Endothelial cell (in vitro differentiated cells): ENCODE measurements around the gene U2SURP. TPM values are rescaled to one million over a fixed set of nuclear protein-coding genes. Genes with fewer than 3 reads are reported as not detected.

ENCODE experiments used
- DNase-seq: peaks from one replicate; pipeline ENCODE4 v3.0.0; 2021; ENCODE audit warnings: low spot score
- H3K27ac Mint-ChIP-seq: one replicate; pipeline ENCODE4 v1.8.0; 2021; ENCODE audit warnings: mixed read lengths, inconsistent platforms; ENCODE audit not compliant: unreplicated experiment
- H3K27me3 Mint-ChIP-seq: one replicate; pipeline ENCODE4 v1.8.0; 2021; ENCODE audit warnings: mild to moderate bottlenecking, moderate library complexity, mixed read lengths, inconsistent platforms; ENCODE audit not compliant: unreplicated experiment
- H3K36me3 Mint-ChIP-seq: one replicate; pipeline ENCODE4 v1.8.0; 2021; ENCODE audit warnings: mild to moderate bottlenecking, low read depth, mixed read lengths, inconsistent platforms; ENCODE audit not compliant: unreplicated experiment
- H3K4me1 Mint-ChIP-seq: one replicate; pipeline ENCODE4 v1.8.0; 2021; ENCODE audit warnings: mild to moderate bottlenecking, mixed read lengths, inconsistent platforms; ENCODE audit not compliant: unreplicated experiment
- H3K4me3 Mint-ChIP-seq: one replicate; pipeline ENCODE4 v1.8.0; 2021; ENCODE audit warnings: mild to moderate bottlenecking, mixed read lengths, inconsistent platforms; ENCODE audit not compliant: unreplicated experiment
- H3K9me3 Mint-ChIP-seq: one replicate; pipeline ENCODE4 v1.8.0; 2021; ENCODE audit warnings: mixed read lengths, inconsistent platforms; ENCODE audit not compliant: unreplicated experiment
- total RNA-seq: library from RNA; stranded (reverse); fragmentation: NEBNext Ultra II Directional; extraction: Animal tissue kit (Norgen Biotek cat#: 25700); gene quantifications from one replicate; pipeline ENCODE4 v1.2.1, GENCODE V29; 2021; ENCODE audit not compliant: unreplicated experiment
- TF ChIP-seq, protein P1 (sequence below): fragments of 200-600 bp; sonication (generic); IDR thresholded peaks from one replicate; pipeline ENCODE4 v1.5.0; 2021; ENCODE audit warnings: antibody characterized with exemption; ENCODE audit not compliant: unreplicated experiment

U2SURP gene
- total RNA-seq, 1 donor from 2014 or later = 86.1 TPM

DNA sequence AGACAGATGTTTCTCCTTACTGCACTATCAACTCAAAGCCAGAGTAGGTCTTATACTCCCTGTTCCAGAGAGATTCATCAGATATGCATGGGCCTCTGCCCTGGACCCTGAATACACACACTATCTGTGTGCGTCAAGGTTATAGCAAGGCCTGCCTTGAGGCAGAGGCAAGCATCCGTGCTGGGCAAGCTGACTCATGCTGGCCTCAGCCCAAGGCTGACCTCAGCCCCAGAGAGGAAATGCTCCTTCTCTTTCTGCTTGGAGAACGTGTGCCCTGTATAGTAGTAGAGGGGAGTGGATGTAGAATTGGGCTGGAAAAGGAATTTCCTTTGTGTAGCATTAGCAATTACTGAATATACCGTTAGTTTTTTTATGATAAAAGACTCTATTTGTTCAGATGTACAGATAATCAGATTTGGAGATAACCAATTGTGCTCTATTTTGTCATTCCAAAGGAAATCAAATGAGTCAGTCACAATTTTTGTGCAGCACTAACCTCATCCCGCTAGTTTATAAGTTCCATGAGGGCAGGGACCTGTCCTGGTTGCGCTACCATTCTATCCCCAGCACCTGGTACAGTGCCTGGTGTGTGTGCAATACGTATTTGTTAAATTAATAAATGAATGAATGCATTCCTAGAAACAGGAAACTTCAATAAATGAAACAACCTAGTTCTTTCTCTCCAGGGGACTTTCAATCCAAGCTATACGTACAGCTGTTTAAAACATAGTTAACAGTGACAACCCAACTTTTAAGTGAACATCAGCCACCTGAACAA, 24.6 kb upstream of the U2SURP start:
- TF ChIP-seq, protein P1, sequence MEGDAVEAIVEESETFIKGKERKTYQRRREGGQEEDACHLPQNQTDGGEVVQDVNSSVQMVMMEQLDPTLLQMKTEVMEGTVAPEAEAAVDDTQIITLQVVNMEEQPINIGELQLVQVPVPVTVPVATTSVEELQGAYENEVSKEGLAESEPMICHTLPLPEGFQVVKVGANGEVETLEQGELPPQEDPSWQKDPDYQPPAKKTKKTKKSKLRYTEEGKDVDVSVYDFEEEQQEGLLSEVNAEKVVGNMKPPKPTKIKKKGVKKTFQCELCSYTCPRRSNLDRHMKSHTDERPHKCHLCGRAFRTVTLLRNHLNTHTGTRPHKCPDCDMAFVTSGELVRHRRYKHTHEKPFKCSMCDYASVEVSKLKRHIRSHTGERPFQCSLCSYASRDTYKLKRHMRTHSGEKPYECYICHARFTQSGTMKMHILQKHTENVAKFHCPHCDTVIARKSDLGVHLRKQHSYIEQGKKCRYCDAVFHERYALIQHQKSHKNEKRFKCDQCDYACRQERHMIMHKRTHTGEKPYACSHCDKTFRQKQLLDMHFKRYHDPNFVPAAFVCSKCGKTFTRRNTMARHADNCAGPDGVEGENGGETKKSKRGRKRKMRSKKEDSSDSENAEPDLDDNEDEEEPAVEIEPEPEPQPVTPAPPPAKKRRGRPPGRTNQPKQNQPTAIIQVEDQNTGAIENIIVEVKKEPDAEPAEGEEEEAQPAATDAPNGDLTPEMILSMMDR = no peak
- no peak for DNase-seq
- H3K36me3 Mint-ChIP-seq = no peaks in the 10 kb centered on the region
- no peaks in the 10 kb centered on the region for H3K9me3 Mint-ChIP-seq
- peaks cover 4% of the 10 kb centered on the region for H3K27me3 Mint-ChIP-seq
- H3K27ac Mint-ChIP-seq = no peak overlapping the region
- no peak overlapping the region for H3K4me3 Mint-ChIP-seq
- H3K4me1 Mint-ChIP-seq = peaks cover 7% of the 10 kb centered on the region

DNA sequence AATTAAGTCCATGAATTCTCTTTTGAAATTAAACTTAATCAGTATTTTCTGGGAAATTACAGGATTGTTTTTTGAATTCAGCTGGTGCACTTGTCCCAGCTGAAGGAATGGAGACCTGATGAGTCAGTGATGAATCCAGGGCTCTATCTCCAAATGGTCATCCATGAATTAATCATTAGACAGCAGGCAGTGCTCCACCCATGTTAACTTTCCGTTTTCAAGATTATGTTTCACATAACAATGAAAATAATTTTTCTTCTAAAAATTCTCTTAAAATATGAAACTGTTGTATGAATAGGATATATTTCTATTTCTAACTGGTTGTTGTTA, 24.0 kb upstream of the U2SURP start:
- Mint-ChIP-seq H3K4me1 (peaks cover 7% of the 10 kb centered on the region), H3K36me3 (no peaks in the 10 kb centered on the region), H3K27ac (no peak overlapping the region), H3K9me3 (no peaks in the 10 kb centered on the region), H3K4me3 (no peak overlapping the region), H3K27me3 (peaks cover 4% of the 10 kb centered on the region)
- no peak for DNase-seq
- TF ChIP-seq, protein P1 = no peak

DNA sequence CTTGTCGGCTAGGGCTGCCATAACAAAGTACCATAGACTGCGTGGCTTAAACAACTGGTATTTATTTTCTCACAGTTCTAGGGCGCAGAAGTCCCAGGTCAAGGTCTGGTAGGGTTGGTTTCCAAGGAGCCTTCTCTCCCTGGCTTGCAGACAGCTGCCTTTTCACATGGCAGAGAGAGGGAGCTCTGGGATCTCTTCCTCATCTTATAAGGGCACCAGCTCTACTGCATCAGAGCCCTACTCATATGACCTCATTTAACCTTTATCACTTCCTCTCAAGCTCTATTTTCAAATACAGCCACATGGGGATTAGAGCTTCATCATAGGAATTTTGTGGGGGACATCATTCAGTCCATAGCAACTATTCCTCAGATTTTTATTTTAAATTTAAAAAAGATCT, 20.3 kb upstream of the U2SURP start:
- DNase-seq = no peak
- Mint-ChIP-seq H3K9me3 (no peaks in the 10 kb centered on the region), H3K36me3 (no peaks in the 10 kb centered on the region), H3K27me3 (peaks cover 1% of the 10 kb centered on the region), H3K4me1 (peaks cover 3% of the 10 kb centered on the region), H3K4me3 (no peak overlapping the region), H3K27ac (no peak overlapping the region)
- TF ChIP-seq, protein P1 = no peak

- DNase-seq = no peak
- Mint-ChIP-seq H3K27me3 (peaks cover 1% of the 10 kb centered on the region), H3K4me3 (no peak overlapping the region), H3K27ac (no peak overlapping the region), H3K36me3 (no peaks in the 10 kb centered on the region), H3K4me1 (no peaks in the 10 kb centered on the region), H3K9me3 (no peaks in the 10 kb centered on the region)
- TF ChIP-seq, protein P1 = no peak
These were observed 19.2 kb upstream of the U2SURP start for GRCh38 chr3:142982038-142982773.

DNA sequence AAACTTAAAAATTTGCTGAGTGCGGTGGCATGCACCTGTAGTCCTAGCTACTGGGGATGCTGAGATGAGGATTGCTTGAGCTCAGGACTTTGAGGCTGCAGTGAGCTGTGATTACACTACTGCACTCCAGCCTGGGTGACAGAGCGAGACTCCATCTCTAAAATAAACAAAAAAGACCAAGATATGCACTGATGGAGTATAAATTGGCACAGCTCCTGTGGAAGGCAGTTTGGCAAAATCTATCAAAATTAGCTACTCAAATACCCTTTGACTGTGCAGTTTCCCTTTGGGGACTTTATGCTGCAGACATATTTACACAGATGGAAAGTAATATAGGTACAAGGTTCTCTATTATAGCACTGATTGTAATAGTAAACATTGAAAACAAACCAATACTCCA, 18.1 kb upstream of the U2SURP start:
- Mint-ChIP-seq H3K4me3 (no peak overlapping the region), H3K4me1 (no peaks in the 10 kb centered on the region), H3K27me3 (peaks cover 1% of the 10 kb centered on the region), H3K27ac (no peak overlapping the region), H3K9me3 (no peaks in the 10 kb centered on the region), H3K36me3 (no peaks in the 10 kb centered on the region)
- no peak for DNase-seq
- TF ChIP-seq, protein P1 = no peak
